Kidney (tissue), 14 donors: ENCODE measurements around the gene NTRK3. TPM values are rescaled to one million over a fixed set of nuclear protein-coding genes. Genes with fewer than 3 reads are reported as not detected.
A peak's percentile ranks its signal among the peaks of the same experiment; 100 is the strongest.

Experiments
- DNase-seq, 5 donors: peaks; one replicate each; pipeline ENCODE4 v3.0.0-alpha.2; 2013 to 2020
- FAIRE-seq: peaks from 2 replicates; lab custom pipeline; 2012; peaks lifted over from hg19 to GRCh38; lab: Jason Lieb, UNC
- H3K27ac ChIP-seq, 2 donors: one replicate each; pipeline ENCODE4 v1.7.0; 2013; ENCODE audit warnings: low read depth in 2 of 2, low read length in 2 of 2, inconsistent platforms in 1 of 2
- H3K27me3 ChIP-seq: one replicate; pipeline ENCODE4 v1.7.1; 2013; ENCODE audit warnings: low read length, inconsistent platforms; ENCODE audit not compliant: control insufficient read depth, insufficient read depth
- H3K36me3 ChIP-seq, 3 donors: one replicate each; pipeline versions ENCODE4 v1.7.0 to v1.7.1; 2013; ENCODE audit warnings: low read length in 3 of 3, control low read depth in 1 of 3, inconsistent platforms in 1 of 3; ENCODE audit not compliant: insufficient read depth in 3 of 3, control insufficient read depth in 2 of 3
- H3K4me1 ChIP-seq, 3 donors: one replicate each; pipeline versions ENCODE4 v1.7.0 to v1.7.1; 2013; ENCODE audit warnings: low read length in 3 of 3, inconsistent platforms in 1 of 3, low read depth in 1 of 3; ENCODE audit not compliant: control insufficient read depth in 2 of 3, insufficient read depth in 2 of 3
- H3K4me3 ChIP-seq, 3 donors: one replicate each; pipeline versions ENCODE4 v1.7.0 to v1.8.1; 2013; ENCODE audit warnings: low read length in 3 of 3, control low read depth in 1 of 3, inconsistent platforms in 1 of 3
- H3K9ac ChIP-seq, 3 donors: one replicate each; pipeline versions ENCODE4 v1.7.0 to v1.7.1; 2013; ENCODE audit warnings: low read length in 3 of 3, control low read depth in 1 of 3, inconsistent platforms in 1 of 3
- H3K9me3 ChIP-seq, 3 donors: one replicate each; pipeline versions ENCODE4 v1.7.0 to v1.7.1; 2013; ENCODE audit warnings: low read length in 3 of 3, control low read depth in 1 of 3, inconsistent platforms in 1 of 3; ENCODE audit not compliant: control insufficient read depth in 2 of 3, insufficient read depth in 1 of 3
- CTCF ChIP-seq: IDR thresholded peaks from 3 replicates; pipeline ENCODE4 v1.5.1; 2012; ENCODE audit warnings: mild to moderate bottlenecking, moderate library complexity, borderline replicate concordance; ENCODE audit not compliant: insufficient read depth; ENCODE audit errors: extremely low read depth
- intact Hi-C: fragments of 100-400 bp; cut with DNase I; formaldehyde crosslinking; loops from one replicate; pipeline ENCODE4 v1.11.1; 2022
- polyA plus RNA-seq: library from polyadenylated mRNA; stranded (reverse); fragments of 350-450 nt; fragmentation: Illumina TruSeq; extraction: RNeasy Lipid Tissue Mini Kit (QIAGEN cat#74804); gene quantifications from one replicate; pipeline ENCODE4 v1.2.3, GENCODE V29; 2014; ENCODE audit warnings: low read depth, low replicate concordance; ENCODE audit not compliant: insufficient read depth
- total RNA-seq: library from RNA; stranded (reverse); fragmentation: NEBNext Ultra II Directional; extraction: Animal tissue kit (Norgen Biotek cat#: 25700); gene quantifications from one replicate; pipeline ENCODE4 v1.2.1, GENCODE V29; 2021
- donor health status: control.
- donor health status: control.
- donor health status: control.
- donor health status: control.
- donor health status: control.
- donor health status: DM: yes; HTN: yes; CAD: no.
- donor health status: Normal renal cell carcinoma (clear cell type).

Gene NTRK3
- total and polyA plus RNA-seq, 2 donors from 2014 or later, result 8.9 to 25.5 TPM

- TF ChIP-seq CTCF, result no peak
- no peaks in the 10 kb centered on the region for H3K36me3 ChIP-seq
- no peak overlapping the region for H3K27ac ChIP-seq
- FAIRE-seq (no peak), DNase-seq (no peak)
- intact Hi-C loops, result no loop called here
- no peak overlapping the region for H3K9ac ChIP-seq
- no peak overlapping the region for H3K4me3 ChIP-seq
- no peaks in the 10 kb centered on the region for H3K27me3 ChIP-seq
- no peaks in the 10 kb centered on the region for H3K4me1 ChIP-seq
- no peaks in the 10 kb centered on the region for H3K9me3 ChIP-seq
Observed at GRCh38 chr15:88069561-88069960, 187.0 kb downstream of the NTRK3 start.

GRCh38 chr15:88067331-88067685 is 189.2 kb downstream of the NTRK3 start:
- no peak for DNase-seq
- Histone ChIP-seq H3K9me3 (no peaks in the 10 kb centered on the region), H3K27ac (no peak overlapping the region), H3K9ac (no peak overlapping the region), H3K27me3 (no peaks in the 10 kb centered on the region), H3K36me3 (no peaks in the 10 kb centered on the region), H3K4me1 (no peaks in the 10 kb centered on the region), H3K4me3 (no peak overlapping the region)
- no peak for FAIRE-seq
- intact Hi-C loops, result no loop called here
- no peak for TF ChIP-seq CTCF

GRCh38 chr15:88066636-88067330 is 189.8 kb downstream of the NTRK3 start:
- intact Hi-C loops, result no loop called here
- FAIRE-seq (no peak), DNase-seq (peak in 1 of 5 donors; percentile 4)
- H3K4me3 ChIP-seq, result no peak overlapping the region
- no peak for TF ChIP-seq CTCF
- no peaks in the 10 kb centered on the region for H3K4me1 ChIP-seq
- no peak overlapping the region for H3K9ac ChIP-seq
- no peak overlapping the region for H3K27ac ChIP-seq
- H3K27me3 ChIP-seq, result no peaks in the 10 kb centered on the region
- H3K36me3 ChIP-seq, result no peaks in the 10 kb centered on the region
- H3K9me3 ChIP-seq, result no peaks in the 10 kb centered on the region

- intact Hi-C loops, result no loop called here
Observed at GRCh38 chr15:88061452-88061851, 195.1 kb downstream of the NTRK3 start.

More at GRCh38 chr15:88061452-88061851, 195.1 kb downstream of the NTRK3 start:
- Histone ChIP-seq H3K9ac (no peak overlapping the region), H3K9me3 (no peaks in the 10 kb centered on the region), H3K36me3 (no peaks in the 10 kb centered on the region), H3K4me3 (no peak overlapping the region), H3K27ac (no peak overlapping the region), H3K4me1 (no peaks in the 10 kb centered on the region), H3K27me3 (no peaks in the 10 kb centered on the region)
- DNase-seq (no peak), FAIRE-seq (no peak)
- TF ChIP-seq CTCF, result no peak
